IPS-18c (cell line): ENCODE measurements around the gene IQCH.
"Not testable (repeated sequence)": the region's sequence is repeated elsewhere in the genome, so short reads cannot be mapped to it uniquely, and the experiment has no call there.

ENCODE experiments used
- H3K4me3 ChIP-seq: 2 replicates; pipeline ENCODE4 v1.7.0; 2013; ENCODE audit warnings: low read depth, mild to moderate bottlenecking, low read length, moderate library complexity; ENCODE audit not compliant: insufficient read depth
- H3K9me3 ChIP-seq: one replicate; pipeline ENCODE4 v1.6.1; 2013; ENCODE audit warnings: mild to moderate bottlenecking, low read length, moderate library complexity; ENCODE audit not compliant: control insufficient read depth, insufficient read depth

IQCH gene

GRCh38 chr15:67421105-67421504 lies 166.5 kb downstream of the IQCH start:
- no peak overlapping the region for H3K4me3 ChIP-seq
- H3K9me3 ChIP-seq = no peaks in the 10 kb centered on the region

DNA sequence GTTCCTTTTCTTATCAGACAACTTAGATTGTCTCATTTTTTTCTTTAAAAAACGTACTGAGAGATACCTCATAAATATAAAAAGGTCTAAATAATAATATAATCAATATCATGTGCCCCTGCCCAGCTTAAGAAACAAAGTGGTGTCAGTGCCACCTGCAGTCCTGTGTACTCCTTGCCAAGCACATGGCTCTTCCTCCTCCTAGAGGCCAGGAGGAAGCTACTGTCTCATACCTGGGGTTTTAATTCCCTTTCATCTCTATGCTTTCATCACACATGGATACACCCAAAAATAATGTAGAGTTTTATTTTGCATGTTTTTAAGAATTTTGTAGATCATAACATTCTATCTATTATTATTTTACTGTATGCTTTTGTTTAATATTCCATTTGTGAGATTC lies 167.7 kb downstream of the IQCH start:
- Histone ChIP-seq H3K4me3 (no peak overlapping the region), H3K9me3 (no peaks in the 10 kb centered on the region)

GRCh38 chr15:67433495-67434099 lies 179.0 kb downstream of the IQCH start:
- no peaks in the 10 kb centered on the region for H3K9me3 ChIP-seq

GRCh38 chr15:67436351-67437250 lies 182.0 kb downstream of the IQCH start:
- not testable (repeated sequence) for H3K9me3 ChIP-seq, H3K4me3 ChIP-seq

More at GRCh38 chr15:67433495-67434099, 179.0 kb downstream of the IQCH start:
- H3K4me3 ChIP-seq = no peak overlapping the region

DNA sequence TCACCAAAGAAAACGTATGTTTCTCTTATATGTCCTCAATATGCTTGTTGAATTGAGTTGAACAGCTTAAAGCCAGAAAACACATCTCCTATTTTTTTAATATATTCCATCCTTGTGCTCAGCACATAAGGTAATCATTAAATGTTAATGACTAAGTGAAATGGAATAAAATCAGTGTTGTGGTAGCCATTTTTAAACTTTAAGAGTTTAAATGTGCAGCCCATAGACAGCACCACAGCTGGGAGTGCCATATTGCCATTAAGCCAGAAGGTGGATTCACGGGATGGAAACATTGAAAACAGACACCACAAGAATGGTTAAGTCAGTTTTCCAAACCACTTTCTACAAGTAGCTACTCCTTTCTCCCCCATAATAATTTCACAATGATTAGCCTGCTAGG lies 189.5 kb downstream of the IQCH start:
- Histone ChIP-seq H3K9me3 (no peaks in the 10 kb centered on the region), H3K4me3 (no peak overlapping the region)

GRCh38 chr15:67446449-67446848 lies 191.9 kb downstream of the IQCH start:
- Histone ChIP-seq H3K4me3 (no peak overlapping the region), H3K9me3 (no peaks in the 10 kb centered on the region)

- not testable (repeated sequence) for H3K4me3 ChIP-seq, H3K9me3 ChIP-seq
Observed at GRCh38 chr15:67448372-67448771, 193.8 kb downstream of the IQCH start.

DNA sequence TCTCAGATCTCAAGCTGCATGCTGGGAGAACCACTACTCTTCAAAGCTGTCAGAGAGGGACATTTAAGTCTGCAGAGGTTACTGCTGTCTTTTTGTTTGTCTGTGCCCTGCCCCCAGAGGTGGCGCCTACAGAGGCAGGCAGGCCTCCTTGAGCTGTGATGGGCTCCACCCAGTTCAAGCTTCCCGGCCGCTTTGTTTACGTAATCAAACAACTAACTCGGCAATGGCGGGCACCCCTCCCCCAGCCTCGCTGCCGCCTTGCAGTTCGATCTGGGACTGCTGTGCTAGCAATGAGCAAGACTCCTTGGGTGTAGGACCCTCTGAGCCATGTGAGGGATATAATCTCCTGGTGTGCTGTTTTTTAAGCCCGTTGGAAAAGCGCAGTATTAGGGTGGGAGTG lies 199.1 kb downstream of the IQCH start:
- not testable (repeated sequence) for H3K9me3 ChIP-seq, H3K4me3 ChIP-seq

DNA sequence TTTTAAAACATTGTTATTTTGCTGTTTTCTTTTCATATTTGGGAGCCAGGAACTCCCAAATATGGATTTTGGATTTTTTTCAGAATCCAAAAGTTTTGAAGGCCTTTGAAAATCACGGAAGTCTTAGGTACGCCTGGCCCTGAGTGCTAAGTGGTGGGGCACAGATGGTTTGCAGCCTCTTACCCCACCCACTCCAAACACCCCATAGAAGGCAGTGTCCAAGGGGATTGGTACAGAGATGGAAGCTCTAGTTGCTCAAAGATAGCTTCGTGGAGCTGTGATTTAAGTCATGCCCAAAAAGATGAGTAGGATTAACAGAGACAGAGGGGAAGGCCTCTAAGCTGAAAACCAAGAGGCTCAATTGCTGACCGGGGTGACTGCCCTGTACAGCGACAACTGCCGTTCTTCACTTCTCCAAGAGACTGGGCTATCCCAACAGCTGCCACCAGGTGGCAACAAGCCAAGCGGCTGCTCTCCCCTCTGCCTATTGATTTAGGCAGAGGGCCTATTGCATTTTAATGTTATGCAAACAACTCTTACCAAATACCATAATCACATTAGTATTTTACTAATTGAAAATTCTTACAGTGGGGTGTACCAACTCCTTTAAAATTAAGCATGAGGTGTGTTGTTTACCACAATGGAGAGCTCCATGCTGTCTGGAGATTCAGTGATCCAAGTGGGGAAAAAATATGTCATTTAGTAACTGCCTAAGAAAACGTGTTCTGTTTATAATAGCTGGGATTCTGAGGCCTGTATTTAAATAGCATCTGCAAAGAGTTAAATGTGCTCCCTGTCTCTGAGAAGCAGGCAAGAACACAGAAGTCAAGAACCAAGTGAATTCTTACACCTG lies 202.3 kb downstream of the IQCH start:
- H3K4me3 ChIP-seq = no peak overlapping the region

GRCh38 chr15:67458331-67459029 lies 203.9 kb downstream of the IQCH start:
- Histone ChIP-seq H3K9me3 (no peaks in the 10 kb centered on the region), H3K4me3 (no peak overlapping the region)

More for the DNA sequence above, 202.3 kb downstream of the IQCH start:
- H3K9me3 ChIP-seq = no peaks in the 10 kb centered on the region

GRCh38 chr15:67460521-67460920 lies 205.9 kb downstream of the IQCH start:
- no peaks in the 10 kb centered on the region for H3K9me3 ChIP-seq
- no peak overlapping the region for H3K4me3 ChIP-seq

DNA sequence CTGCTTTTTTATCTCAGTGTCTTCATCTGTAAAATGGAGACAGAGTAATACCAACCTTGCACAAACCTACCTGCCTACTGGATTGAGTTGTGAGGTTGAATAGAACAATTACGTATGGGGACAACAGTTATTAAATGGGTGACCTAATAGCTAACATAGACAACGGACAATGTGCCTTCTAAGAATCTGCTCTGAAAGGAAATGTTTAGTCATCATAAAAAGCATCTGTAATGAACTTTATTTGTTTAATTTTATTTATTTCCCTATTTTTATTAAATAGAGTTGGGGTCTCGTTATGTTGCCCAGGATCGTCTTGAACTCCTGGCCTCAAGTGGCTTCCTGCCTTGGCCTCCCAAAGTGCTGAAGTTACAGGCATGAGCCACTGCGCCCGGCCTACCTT lies 207.1 kb downstream of the IQCH start:
- Histone ChIP-seq H3K4me3 (no peak overlapping the region), H3K9me3 (no peaks in the 10 kb centered on the region)

GRCh38 chr15:67462875-67463274 lies 208.3 kb downstream of the IQCH start:
- H3K9me3 ChIP-seq = no peaks in the 10 kb centered on the region

DNA sequence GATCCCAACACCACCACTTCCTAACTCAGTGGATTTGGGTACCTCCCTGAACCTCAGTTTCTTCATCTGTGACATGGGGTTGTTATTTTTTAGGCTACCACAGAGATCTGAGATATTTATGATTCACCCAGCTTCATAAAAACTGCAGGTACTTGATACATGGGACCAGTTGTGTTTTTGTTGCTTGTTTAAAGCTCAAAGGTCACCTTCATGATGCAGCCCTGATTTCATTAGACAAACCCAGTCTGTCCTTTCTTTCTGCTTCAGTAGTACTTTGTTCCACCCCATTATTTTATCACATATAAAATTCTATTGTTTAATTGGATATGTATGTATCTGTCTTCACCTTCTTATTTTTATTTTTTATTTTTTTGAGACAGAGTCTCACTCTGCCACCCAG lies 208.9 kb downstream of the IQCH start:
- Histone ChIP-seq H3K4me3 (no peak overlapping the region), H3K9me3 (no peaks in the 10 kb centered on the region)

More at GRCh38 chr15:67462875-67463274, 208.3 kb downstream of the IQCH start:
- H3K4me3 ChIP-seq = no peak overlapping the region

DNA sequence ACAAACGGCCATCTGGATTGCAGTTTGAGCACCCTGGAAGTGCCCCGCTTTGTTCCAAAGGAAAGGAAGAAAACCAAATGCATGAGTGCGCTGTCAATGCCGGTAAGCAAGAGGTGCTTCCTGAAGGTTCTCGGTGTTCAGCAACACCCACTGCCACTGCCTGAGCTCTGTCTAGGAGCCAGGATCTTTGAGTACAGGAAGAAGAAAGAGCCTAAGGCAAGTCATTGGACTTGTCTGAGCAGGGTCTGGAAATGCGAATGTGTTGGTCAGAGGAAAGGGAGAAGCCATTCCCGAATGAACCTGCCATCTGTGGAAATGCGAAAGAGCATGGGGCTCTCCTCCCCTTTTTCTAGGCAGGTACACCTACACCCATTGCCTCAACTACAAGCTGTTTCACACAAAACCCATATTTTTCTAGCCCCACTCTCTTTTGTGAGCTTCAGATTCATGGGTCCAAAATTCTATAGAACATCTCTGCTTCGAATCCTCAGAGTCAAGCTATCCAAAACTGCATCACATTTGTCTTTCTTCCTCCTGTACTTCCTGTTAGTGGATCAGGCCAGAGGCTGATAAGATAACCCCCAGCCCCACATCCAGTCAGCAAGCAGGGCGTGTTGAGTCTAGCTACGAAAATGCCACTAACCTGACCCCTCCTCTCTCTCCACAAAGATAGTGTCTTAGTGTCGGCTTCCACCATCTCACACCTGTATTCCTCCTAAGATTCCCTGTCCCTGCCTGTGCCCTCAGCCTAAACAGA lies 210.8 kb downstream of the IQCH start:
- no peak overlapping the region for H3K4me3 ChIP-seq
- no peaks in the 10 kb centered on the region for H3K9me3 ChIP-seq

DNA sequence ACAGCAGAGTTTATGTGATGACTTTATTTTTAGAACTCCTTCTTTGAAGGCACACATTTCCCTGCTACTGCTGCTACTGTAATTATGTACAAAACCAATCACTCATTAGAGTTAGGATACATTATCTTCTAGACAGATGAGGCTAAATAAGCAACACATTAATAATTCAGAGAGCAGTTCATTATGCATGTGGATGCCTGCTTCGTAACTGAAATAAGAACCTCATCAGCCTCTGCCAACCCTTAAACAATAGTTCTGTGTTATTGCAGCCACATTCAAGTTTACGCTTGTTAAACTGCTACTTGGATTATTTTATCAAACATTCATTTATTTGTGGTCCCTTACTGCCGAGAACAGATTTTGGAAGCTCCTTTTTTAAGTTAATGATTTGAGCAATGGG lies 213.8 kb downstream of the IQCH start:
- H3K4me3 ChIP-seq = no peak overlapping the region
- H3K9me3 ChIP-seq = no peaks in the 10 kb centered on the region
